T-cell (primary cell): ENCODE measurements around the gene TENM4. TPM values are rescaled to one million over a fixed set of nuclear protein-coding genes. Genes with fewer than 3 reads are reported as not detected.
"Not testable (repeated sequence)": the region's sequence is repeated elsewhere in the genome, so short reads cannot be mapped to it uniquely, and the experiment has no call there.

Source experiments
- ATAC-seq, 4 experiments: fragments of 200-7000 bp in 3 of 4; fragments of 150-1000 bp in 1 of 4; cut with Tn5 transposase; replicated peaks in 1 of 4; 1 replicate in 3 of 4; 2 replicates in 1 of 4; pipeline ENCODE4 v1.10.0; 2021; ENCODE audit warnings: moderate library complexity in 3 of 4, mild to moderate bottlenecking in 2 of 4, moderate number of reproducible peaks in 1 of 4
- CTCF ChIA-PET, 2 donors: fragments of 300-600 bp; sonication (Branson Sonifier 250); formaldehyde crosslinking; loops; one replicate each; lab custom pipeline; 2022; ENCODE audit warnings: antibody characterized with exemption in 2 of 2; lab: Charles Lee
- POLR2A ChIA-PET, 2 donors: fragments of 300-600 bp; sonication (Branson Sonifier 250); formaldehyde crosslinking; loops; one replicate each; lab custom pipeline; 2022; ENCODE audit warnings: antibody characterized with exemption in 2 of 2; lab: Charles Lee
- DNase-seq, 35 experiments: peaks; one replicate each; pipeline versions ENCODE4 v3.0.0 to v3.0.0-alpha.2; 2013 to 2023
- H3K27ac ChIP-seq: one replicate; pipeline ENCODE4 v1.5.1; 2013; ENCODE audit warnings: low read length
- H3K27me3 ChIP-seq, 2 experiments: replicated peaks in 1 of 2; 1 replicate in 1 of 2; 2 replicates in 1 of 2; pipeline versions ENCODE4 v1.6.1 to v1.7.0; 2013; ENCODE audit warnings: low read length in 1 of 2, mixed read lengths in 1 of 2; ENCODE audit not compliant: control insufficient read depth in 2 of 2, insufficient read depth in 2 of 2; ENCODE audit errors: extremely low read depth in 1 of 2
- H3K36me3 ChIP-seq, 2 donors: 1 replicate in 1 of 2; 2 replicates in 1 of 2; pipeline versions ENCODE4 v1.6.1 to v1.7.0; 2013; ENCODE audit warnings: low read length in 1 of 2; ENCODE audit not compliant: control insufficient read depth in 2 of 2, insufficient read depth in 1 of 2; ENCODE audit errors: extremely low read depth in 1 of 2
- H3K4me1 ChIP-seq, 2 experiments: 1 replicate in 1 of 2; 2 replicates in 1 of 2; pipeline versions ENCODE4 v1.6.1 to v1.7.0; 2013; ENCODE audit warnings: low read length in 2 of 2, mixed read lengths in 1 of 2; ENCODE audit not compliant: insufficient read depth in 2 of 2, control insufficient read depth in 1 of 2; ENCODE audit errors: extremely low read depth in 1 of 2
- H3K4me3 ChIP-seq, 2 donors: 1 replicate in 1 of 2; 2 replicates in 1 of 2; pipeline versions ENCODE4 v1.5.1 to v1.7.0; 2013; ENCODE audit warnings: mild to moderate bottlenecking in 2 of 2, low read length in 1 of 2, moderate library complexity in 1 of 2; ENCODE audit not compliant: control insufficient read depth in 1 of 2; ENCODE audit errors: extremely low read depth in 1 of 2
- H3K9me3 ChIP-seq: 2 replicates; pipeline ENCODE4 v1.7.0; 2013
- H3K27ac Mint-ChIP-seq, 2 donors: one replicate each; pipeline ENCODE4 v1.8.0; 2020 to 2021; ENCODE audit warnings: mild to moderate bottlenecking in 2 of 2, mixed read lengths in 2 of 2
- H3K27me3 Mint-ChIP-seq, 2 donors: one replicate each; pipeline ENCODE4 v1.8.0; 2021 to 2022; ENCODE audit warnings: mixed read lengths in 2 of 2
- H3K36me3 Mint-ChIP-seq: one replicate; pipeline ENCODE4 v1.8.0; 2021; ENCODE audit warnings: mixed read lengths
- H3K4me1 Mint-ChIP-seq, 3 donors: one replicate each; pipeline ENCODE4 v1.8.0; 2020 to 2022; ENCODE audit warnings: mixed read lengths in 3 of 3, mild to moderate bottlenecking in 1 of 3
- H3K4me3 Mint-ChIP-seq, 3 donors: one replicate each; pipeline ENCODE4 v1.8.0; 2020 to 2022; ENCODE audit warnings: mild to moderate bottlenecking in 3 of 3, mixed read lengths in 3 of 3, moderate library complexity in 3 of 3
- H3K9me3 Mint-ChIP-seq, 3 donors: one replicate each; pipeline ENCODE4 v1.8.0; 2020 to 2022; ENCODE audit warnings: mixed read lengths in 3 of 3
- WGBS: methylation state at CpG from one replicate; pipeline ENCODE4 v1.1.5; 2013; ENCODE audit warnings: missing lambda C conversion rate; ENCODE audit not compliant: insufficient coverage; 5-methylcytosine and 5-hydroxymethylcytosine counted together
- total RNA-seq, 35 experiments: library from RNA in 6 of 35; stranded (reverse) in 6 of 35; fragments of 120-200 nt in 1 of 35; gene quantifications; one replicate each; pipeline versions ENCODE4 v1.2.1 to v1.2.4 and lab custom pipeline; 2013 to 2026

TENM4 gene
- total RNA-seq, 5 donors from 2014 or later (not counting 1 experiment from before 2014, with no cell fraction given) = 0.03 to 0.35 (median 0.03) TPM; not detected in 2

DNA sequence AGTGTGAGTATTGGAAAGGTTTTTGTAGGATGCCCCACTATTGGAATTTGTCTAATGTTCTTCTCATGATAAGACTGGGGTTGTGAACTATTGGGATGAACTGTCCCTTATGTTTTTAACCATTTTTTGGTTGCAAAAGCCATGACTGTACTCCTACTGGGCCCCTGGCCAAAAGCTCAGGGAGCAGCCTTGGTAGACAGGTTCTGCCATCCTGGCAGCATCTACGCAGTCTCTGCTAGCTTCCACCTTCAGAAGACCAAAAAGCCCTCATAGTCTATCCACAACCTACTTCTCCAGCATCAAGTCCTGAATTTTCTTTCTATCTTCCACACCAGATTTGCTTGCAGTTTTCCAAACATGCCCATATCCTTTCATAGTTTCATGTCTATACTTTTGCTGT, 211.8 kb downstream of the TENM4 start:
- ChIA-PET CTCF (no interaction called here), POLR2A (no interaction called here)
- no peaks in the 10 kb centered on the region for H3K36me3 Mint-ChIP-seq
- Histone ChIP-seq H3K27me3 (no peaks in the 10 kb centered on the region), H3K36me3 (no peaks in the 10 kb centered on the region), H3K4me3 (no peak overlapping the region), H3K4me1 (no peaks in the 10 kb centered on the region), H3K27ac (no peak overlapping the region), H3K9me3 (no peaks in the 10 kb centered on the region)
- H3K27ac Mint-ChIP-seq = no peak overlapping the region
- H3K4me1 Mint-ChIP-seq = no peaks in the 10 kb centered on the region
- no peaks in the 10 kb centered on the region for H3K27me3 Mint-ChIP-seq
- H3K9me3 Mint-ChIP-seq = no peaks in the 10 kb centered on the region
- WGBS = 67% methylated on average over 1 of the region's 1 CpG
- no peak for DNase-seq
- no peak for ATAC-seq
- H3K4me3 Mint-ChIP-seq = no peak overlapping the region

DNA sequence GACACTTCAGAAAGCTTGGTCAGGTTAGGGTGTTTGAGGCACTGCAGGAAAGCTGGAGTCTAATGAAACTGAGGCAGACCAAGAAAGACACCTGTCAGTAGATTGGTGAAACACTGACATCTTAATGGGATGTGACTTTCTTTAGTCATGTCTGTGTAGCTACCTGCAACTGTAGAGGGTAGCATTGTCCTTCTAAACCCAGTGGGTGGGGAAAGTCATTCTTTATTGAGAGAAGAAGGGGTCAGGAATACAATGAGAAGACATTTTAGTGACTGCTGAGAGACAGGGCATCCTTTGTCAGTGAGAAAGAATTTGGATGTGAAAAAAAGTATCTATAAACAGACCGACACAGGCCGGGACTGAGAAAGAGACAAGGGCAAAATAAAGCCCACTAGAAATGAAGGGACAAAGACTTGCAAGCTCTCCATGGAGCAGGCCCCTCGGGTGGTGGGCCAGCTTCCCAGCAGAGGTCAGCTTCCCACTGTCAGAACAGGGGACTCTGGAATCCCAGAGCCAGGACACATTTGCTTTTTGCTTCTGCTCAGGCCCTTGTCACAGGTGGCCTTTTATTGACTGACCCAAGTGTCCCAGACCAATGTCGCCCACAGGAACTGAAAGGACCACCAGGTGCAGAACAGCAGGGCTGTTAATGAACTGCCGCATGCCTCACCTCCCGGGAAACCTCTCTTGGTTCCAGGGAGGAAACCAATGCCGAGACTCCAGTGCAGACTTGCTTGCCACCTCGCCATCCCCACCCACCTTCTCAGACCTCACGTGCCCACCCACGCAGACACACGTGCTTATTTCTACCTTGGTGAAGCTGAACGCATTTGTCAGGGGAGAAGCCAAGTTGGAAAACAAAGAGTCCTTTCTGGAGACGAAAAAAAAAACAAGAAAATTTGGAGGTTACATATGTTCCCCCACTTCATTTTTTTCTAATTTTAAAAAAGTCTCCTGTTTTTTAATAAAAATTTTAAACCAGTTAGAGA, 212.8 kb downstream of the TENM4 start:
- peaks cover 0 to 4% (median 0%) of the 10 kb centered on the region in 3 donors for H3K9me3 Mint-ChIP-seq
- Histone ChIP-seq H3K4me3 (no peak overlapping the region), H3K9me3 (no peaks in the 10 kb centered on the region), H3K27me3 (peaks cover 0 to 3% of the 10 kb centered on the region in 2 experiments), H3K4me1 (no peaks in the 10 kb centered on the region), H3K36me3 (no peaks in the 10 kb centered on the region), H3K27ac (no peak overlapping the region)
- WGBS = 55% methylated on average over 7 of the region's 13 CpGs
- H3K27ac Mint-ChIP-seq = no peak overlapping the region
- peaks cover 0 to 4% of the 10 kb centered on the region in 2 donors for H3K27me3 Mint-ChIP-seq
- no peaks in the 10 kb centered on the region for H3K36me3 Mint-ChIP-seq
- no peak overlapping the region for H3K4me3 Mint-ChIP-seq
- ATAC-seq (no peak), DNase-seq (no peak)
- ChIA-PET CTCF (no interaction called here), POLR2A (no interaction called here)
- no peaks in the 10 kb centered on the region for H3K4me1 Mint-ChIP-seq

DNA sequence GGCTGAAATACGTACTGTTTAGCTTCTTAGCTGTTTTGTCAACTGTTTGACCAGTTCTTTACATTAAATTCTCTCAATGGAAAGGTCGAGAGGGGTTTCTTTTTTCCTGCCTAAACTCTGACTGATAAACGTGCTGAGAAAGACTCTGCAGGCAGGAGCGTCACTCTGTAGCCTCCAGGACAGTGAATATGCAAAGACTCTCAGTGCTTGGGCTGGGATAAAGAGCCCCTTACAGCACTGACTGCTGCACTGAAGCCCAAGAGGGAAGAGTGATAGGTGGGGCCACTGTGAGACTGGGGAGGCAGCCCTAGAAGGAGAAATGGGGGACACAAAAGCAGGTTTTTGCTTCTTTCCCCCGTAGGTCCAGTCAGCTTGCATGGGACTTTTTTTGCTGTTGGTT, 213.5 kb downstream of the TENM4 start:
- no peaks in the 10 kb centered on the region for H3K36me3 Mint-ChIP-seq
- ChIA-PET CTCF (no interaction called here), POLR2A (no interaction called here)

GRCh38 chr11:79226126-79226525, 214.7 kb downstream of the TENM4 start:
- Mint-ChIP-seq H3K27ac (no peak overlapping the region), H3K27me3 (peaks cover 3 to 4% of the 10 kb centered on the region in 2 donors), H3K4me3 (no peak overlapping the region), H3K36me3 (no peaks in the 10 kb centered on the region), H3K4me1 (no peaks in the 10 kb centered on the region), H3K9me3 (peaks cover 0 to 8% (median 0%) of the 10 kb centered on the region in 3 donors)
- H3K27ac ChIP-seq = no peak overlapping the region
- H3K36me3 ChIP-seq = no peaks in the 10 kb centered on the region
- no peak overlapping the region for H3K4me3 ChIP-seq
- WGBS = no CpG with 5 or more reads among the region's 4 CpGs
- ATAC-seq (no peak), DNase-seq (no peak)
- CTCF ChIA-PET = no interaction called here
- no peaks in the 10 kb centered on the region for H3K9me3 ChIP-seq
- H3K4me1 ChIP-seq = no peaks in the 10 kb centered on the region
- H3K27me3 ChIP-seq = peaks cover 0 to 3% of the 10 kb centered on the region in 2 experiments
- POLR2A ChIA-PET = no interaction called here

More for the DNA sequence above, 213.5 kb downstream of the TENM4 start:
- no peak for DNase-seq
- H3K27ac ChIP-seq = no peak overlapping the region
- H3K27ac Mint-ChIP-seq = no peak overlapping the region
- H3K9me3 Mint-ChIP-seq = peaks cover 0 to 4% (median 0%) of the 10 kb centered on the region in 3 donors
- H3K27me3 ChIP-seq = peaks cover 0 to 3% of the 10 kb centered on the region in 2 experiments
- ATAC-seq = no peak
- no peaks in the 10 kb centered on the region for H3K36me3 ChIP-seq
- no peaks in the 10 kb centered on the region for H3K4me1 ChIP-seq
- H3K27me3 Mint-ChIP-seq = peaks cover 3 to 4% of the 10 kb centered on the region in 2 donors
- no peaks in the 10 kb centered on the region for H3K4me1 Mint-ChIP-seq
- H3K4me3 Mint-ChIP-seq = no peak overlapping the region
- 47% methylated on average over 2 of the region's 5 CpGs for WGBS
- H3K9me3 ChIP-seq = no peaks in the 10 kb centered on the region
- H3K4me3 ChIP-seq = no peak overlapping the region

DNA sequence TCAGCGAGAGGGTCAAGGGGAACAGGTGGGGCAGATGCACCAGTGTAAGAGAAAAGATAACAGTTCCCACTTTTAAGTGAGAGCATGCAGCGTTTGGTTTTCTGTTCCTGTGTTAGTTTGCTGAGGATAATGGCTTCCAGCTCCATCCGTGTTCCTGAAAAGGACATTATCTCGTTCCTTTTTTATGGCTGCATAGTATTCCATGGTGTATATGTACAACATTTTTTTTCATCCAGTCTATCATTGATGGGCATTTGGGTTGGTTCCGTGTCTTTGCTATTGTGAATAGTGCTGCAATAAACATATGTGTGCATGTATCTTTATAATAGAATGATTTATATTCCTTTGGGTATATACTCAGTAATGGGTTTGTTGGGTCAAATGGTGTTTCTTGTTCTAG, 218.7 kb downstream of the TENM4 start:
- DNase-seq, H3K27me3 ChIP-seq, H3K27ac ChIP-seq, H3K4me1 Mint-ChIP-seq, H3K4me3 Mint-ChIP-seq, H3K4me3 ChIP-seq, ATAC-seq, H3K27ac Mint-ChIP-seq, H3K27me3 Mint-ChIP-seq, H3K9me3 ChIP-seq, H3K4me1 ChIP-seq, POLR2A ChIA-PET, H3K36me3 ChIP-seq, CTCF ChIA-PET, H3K36me3 Mint-ChIP-seq: not testable (repeated sequence)
- peaks cover 0 to 13% (median 0%) of the 10 kb centered on the region in 3 donors for H3K9me3 Mint-ChIP-seq
- 97% methylated on average over 3 of the region's 5 CpGs for WGBS

DNA sequence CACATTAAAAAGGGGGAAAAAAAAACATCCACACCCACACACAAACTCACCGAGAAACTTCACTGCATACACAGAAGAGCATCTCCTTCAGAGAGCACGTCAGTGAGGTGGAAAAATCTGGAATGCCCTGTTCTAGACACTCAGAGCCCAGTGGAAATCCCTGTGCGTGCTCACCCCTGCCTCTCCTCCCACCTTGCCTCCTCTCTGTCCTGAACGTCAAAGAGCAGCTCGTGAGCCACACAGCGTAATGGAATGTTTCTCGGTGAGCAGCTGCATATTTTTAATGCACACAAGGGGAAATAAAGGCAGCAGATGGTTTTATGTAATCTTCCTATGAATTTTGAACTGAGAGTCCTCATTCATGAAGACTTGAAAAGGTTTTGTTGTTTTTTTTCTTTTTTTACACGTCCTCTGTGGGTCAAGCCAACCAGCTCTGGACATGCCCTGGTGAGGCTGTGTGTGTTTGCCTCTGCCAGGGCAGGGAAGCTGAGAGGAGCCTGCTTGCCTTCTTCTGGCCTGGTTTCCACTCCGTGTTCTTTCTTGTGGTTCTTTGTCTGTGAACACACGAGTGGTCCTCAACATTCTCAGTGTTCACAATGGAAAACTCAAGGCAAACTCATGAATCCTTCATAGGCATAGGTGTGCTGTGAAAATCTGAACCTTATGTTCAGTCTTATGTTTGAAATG, 219.2 kb downstream of the TENM4 start:
- no peak overlapping the region for H3K4me3 ChIP-seq
- Mint-ChIP-seq H3K9me3 (peaks cover 0 to 13% (median 0%) of the 10 kb centered on the region in 3 donors), H3K27ac (no peak overlapping the region), H3K4me3 (no peak overlapping the region), H3K4me1 (no peaks in the 10 kb centered on the region), H3K36me3 (no peaks in the 10 kb centered on the region), H3K27me3 (peaks cover 4 to 9% of the 10 kb centered on the region in 2 donors)
- H3K27me3 ChIP-seq = peaks cover 0 to 3% of the 10 kb centered on the region in 2 experiments
- WGBS = 71% methylated on average over 4 of the region's 10 CpGs
- ATAC-seq (no peak), DNase-seq (no peak)
- CTCF ChIA-PET = no interaction called here
- H3K9me3 ChIP-seq = no peaks in the 10 kb centered on the region
- no peaks in the 10 kb centered on the region for H3K36me3 ChIP-seq
- POLR2A ChIA-PET = no interaction called here
- H3K27ac ChIP-seq = no peak overlapping the region
- no peaks in the 10 kb centered on the region for H3K4me1 ChIP-seq
